H54 (cell line): ENCODE measurements around the gene SYT7.
"Not testable (repeated sequence)": the region's sequence is repeated elsewhere in the genome, so short reads cannot be mapped to it uniquely, and the experiment has no call there.

Experiments
- DNase-seq: peaks from one replicate; pipeline ENCODE4 v3.0.0; 2011; ENCODE audit warnings: low spot score, mixed read lengths; ENCODE audit not compliant: insufficient read length
- FAIRE-seq: peaks from 3 replicates; lab custom pipeline; 2011; peaks lifted over from hg19 to GRCh38; lab: Jason Lieb, UNC
- POLR2A ChIP-seq: IDR thresholded peaks from 2 replicates; pipeline ENCODE4 v1.6.1; 2011; ENCODE audit warnings: low read depth, mild to moderate bottlenecking, low read length

SYT7 gene

DNA sequence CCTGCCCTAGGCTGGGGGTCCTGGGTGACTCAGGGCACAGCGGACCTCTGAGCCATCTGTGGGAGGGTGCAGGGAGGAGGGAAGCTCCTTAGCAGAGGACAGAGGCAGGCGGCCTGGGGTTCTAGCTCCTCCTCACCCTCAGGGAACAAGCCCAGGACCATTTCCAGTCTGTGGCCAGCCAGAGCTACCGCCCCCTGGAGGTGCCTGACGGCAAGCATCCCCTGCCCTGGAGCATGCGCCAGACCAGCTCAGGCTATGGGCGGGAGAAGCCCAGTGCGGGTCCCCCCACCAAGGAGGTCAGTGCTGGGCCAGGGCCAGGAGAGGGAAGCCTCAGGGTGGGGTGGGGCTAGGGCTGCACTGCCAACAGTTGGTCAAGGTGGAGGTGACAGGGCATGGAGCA is 98.4 kb downstream of the SYT7 start:
- FAIRE-seq (no peak), DNase-seq (no peak)
- no peak for TF ChIP-seq POLR2A

DNA sequence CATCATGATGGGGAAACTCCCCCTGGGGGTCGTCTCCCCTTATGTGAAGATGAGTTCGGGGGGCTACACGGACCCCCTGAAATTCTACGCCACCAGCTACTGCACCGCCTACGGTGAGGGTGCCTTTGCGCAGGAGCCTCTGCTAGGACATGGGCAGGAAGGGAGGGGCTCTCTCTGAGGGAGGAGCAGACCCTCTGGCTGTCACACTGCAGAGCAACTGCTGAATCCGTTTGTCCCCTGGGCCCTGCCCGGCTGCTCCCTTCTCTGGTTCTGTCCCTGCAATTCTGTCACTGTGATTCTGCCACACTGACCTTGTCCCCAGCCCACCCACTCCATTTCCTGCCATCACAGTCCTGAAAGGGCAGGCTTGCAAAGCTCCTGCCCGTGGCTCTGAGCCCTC is 99.1 kb downstream of the SYT7 start:
- FAIRE-seq (no peak), DNase-seq (no peak)
- TF ChIP-seq POLR2A = no peak

DNA sequence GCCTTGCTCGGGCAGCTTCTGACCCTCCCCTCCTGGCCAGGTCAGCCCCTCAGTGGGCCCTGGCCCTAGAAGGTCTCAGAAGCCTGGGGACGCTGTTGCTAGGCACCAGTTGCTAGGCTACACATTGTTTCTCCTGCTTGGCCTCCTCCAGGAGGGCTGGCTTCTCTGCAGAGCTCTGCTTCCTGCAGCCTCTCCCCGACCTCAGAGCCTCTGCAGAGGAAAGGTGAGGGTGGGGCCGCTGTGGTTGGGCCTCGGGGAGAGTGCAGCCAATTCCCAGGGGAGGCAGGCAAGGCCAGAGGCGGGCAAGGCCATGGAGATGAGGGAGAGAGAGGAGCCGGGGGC is 99.9 kb downstream of the SYT7 start:
- no peak for DNase-seq
- TF ChIP-seq POLR2A = no peak
- no peak for FAIRE-seq

DNA sequence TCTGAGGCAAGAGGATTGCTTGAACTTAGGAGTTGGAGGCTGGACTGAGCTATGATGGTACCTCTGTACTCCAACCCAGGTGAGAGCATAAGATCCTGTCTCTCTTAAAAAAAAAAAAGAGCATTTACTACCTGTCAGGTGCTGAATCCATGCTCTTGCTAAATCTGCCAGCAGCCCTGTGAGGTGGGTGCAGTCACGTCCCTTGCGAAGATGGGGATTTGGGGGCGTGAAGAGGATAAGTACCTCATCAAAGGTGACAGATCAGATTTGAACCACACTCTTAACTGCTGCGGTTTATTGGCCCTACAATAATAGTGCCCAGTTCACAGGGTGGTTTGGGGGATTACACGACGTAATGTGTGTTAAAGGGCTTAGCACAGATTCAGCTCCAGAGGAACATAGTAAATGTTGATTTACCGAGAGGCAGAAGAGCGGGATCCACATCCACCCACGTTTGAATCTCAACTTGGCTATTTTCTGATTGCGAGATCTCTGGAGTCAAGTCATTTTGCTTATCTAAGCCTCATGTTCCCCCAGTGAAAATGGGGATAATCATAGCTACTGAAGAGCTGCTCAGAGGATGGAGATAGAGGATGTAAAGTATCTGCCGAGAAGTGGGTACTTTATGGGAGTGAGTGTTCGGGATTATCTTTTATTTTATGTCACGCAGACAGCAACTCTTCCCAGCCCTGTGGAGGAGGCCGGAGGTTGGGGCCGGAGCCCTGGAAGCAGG is 100.4 kb downstream of the SYT7 start:
- FAIRE-seq (no peak), DNase-seq (no peak)
- TF ChIP-seq POLR2A = no peak

DNA sequence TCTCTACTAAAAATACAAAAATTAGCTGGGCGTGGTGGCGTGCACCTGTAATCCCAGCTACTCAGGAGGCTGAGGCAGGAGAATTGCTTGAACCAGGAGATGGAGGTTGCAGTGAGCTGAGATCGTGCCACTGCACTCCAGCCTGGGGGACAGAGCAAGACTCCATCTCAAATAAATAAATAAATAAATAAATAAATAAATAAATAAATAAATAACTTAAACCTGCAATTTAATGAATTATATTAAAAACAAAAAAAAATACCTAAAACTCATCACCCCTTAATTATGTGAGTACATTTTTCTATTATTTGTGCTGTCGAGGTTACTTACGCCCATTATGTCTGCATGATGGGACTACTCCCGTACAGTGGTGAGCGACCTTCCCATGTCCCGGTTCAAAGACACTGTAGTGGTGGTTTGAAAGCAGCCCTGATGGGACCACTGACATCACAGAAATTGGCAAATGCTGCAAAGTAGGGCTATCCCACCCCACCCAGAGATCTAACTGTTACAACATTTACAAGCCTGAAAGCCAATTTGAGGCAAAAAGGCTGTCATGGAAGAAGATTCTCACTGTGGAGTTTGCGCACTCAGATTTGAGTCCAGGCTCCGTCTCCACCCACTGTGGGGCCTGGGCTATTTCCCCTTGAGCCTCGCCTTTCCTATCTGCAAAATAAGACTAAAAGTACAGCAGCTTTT is 101.4 kb downstream of the SYT7 start:
- FAIRE-seq, DNase-seq: not testable (repeated sequence)

DNA sequence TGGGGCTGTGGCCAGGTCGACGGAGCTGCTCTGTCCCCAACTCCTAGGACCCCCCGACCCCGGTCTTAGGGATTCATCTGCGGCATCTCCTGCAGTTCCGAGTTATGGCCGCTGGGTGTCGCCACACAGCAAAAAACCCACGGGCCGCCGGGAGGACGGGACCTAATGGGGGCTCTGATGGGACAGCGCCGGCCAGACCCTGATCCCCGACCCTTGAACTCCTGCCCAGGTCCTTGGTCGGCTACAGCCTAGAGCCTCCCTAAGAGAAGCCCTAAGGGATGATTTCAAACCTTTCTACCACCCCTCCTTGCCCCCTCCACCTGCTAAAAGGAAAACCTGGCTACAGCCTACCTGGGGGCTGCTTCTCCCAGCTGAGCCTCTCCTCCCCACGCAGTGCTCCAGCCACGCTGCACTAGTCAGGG is 103.1 kb downstream of the SYT7 start:
- TF ChIP-seq POLR2A = no peak
- FAIRE-seq = no peak
- peak; percentile 50 for DNase-seq

DNA sequence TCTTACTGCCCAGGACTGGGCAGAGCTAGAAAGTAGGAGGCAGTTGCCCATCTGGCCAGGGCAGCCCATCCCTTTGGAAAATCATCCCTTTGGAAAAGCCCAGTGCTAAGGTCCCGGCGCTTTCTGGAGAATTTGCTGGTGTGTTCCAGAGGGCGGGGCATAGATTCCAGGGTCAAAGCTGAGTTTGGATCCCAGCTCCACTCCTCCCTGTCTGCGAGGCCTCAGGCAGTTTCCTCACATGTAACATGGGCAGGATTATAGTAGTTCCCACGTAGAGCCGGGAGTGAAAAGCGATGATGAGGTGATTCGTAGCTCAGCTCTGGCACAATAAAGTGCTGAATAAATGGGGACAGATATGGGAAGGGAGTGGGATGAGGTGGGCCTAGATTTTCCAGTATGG is 103.8 kb downstream of the SYT7 start:
- DNase-seq (no peak), FAIRE-seq (no peak)
- TF ChIP-seq POLR2A = no peak

DNA sequence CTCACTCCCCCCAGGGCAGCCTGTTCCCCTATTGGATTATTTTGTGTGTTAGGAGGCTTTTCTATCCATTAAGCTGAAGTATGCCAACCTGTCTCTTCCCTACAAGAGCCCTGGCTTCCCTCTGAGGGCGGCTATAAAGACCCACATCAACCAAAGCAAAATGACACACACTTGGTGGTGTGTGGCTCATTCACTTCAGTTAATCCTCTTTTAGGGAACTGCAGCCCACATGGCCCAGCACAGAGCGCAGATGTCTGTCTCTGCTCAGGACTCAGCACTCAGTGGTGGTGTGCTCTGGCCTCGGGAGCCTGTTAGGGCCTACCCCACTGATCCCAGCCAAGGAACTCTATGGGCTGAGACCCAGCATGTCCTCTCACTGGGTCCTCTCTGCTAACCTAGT is 104.5 kb downstream of the SYT7 start:
- DNase-seq (no peak), FAIRE-seq (no peak)
- TF ChIP-seq POLR2A = no peak

DNA sequence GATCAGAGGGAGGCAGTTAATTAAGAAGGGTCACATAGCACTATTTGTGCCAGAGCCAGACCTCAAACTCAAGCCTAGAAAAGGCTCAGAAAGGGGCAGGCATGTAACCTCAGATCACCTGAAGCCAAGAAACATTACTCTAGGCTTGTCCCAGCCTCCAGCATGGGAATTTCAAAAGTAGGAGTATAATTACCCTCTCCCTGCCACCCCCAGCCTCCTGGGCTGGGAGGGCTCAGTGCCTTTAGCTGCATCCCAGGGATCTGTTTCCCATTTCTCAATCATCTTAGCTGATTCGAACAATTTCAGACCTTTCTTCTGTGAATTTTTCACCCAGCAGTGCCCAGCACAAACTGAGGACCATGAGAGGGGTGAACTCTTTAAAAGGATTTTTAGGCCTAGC is 105.4 kb downstream of the SYT7 start:
- no peak for DNase-seq
- TF ChIP-seq POLR2A = no peak
- FAIRE-seq = no peak

DNA sequence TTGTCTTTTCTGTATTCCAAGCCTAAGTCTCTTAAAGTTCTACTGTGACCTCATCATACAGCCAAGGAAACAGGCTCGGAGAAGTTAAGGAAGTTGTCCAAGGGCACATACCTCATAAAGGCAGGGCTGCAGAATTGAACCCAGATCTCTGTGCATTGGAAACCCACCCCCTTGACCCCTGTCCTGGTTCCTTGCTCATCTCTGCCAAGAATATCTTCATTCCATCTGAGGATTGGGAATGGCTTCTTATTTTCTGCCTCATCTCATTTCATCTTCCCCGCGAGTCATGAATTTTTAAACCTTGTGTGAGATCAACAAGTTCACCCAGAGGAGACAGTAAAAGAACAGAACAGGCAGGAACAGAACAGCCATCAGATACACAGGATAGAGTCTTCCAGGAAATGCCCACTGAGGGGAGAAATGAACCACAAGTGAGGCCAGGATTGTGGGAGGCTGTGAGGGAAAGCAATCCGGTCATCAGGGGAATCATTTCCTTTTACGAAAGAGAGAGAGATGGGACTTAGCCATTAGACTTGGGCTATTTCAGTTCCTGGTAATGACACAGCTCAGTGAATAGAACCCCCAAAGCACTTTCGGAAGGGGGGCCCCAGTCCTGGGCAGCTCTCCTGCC is 106.7 kb downstream of the SYT7 start:
- no peak for FAIRE-seq
- no peak for TF ChIP-seq POLR2A
- DNase-seq = no peak

DNA sequence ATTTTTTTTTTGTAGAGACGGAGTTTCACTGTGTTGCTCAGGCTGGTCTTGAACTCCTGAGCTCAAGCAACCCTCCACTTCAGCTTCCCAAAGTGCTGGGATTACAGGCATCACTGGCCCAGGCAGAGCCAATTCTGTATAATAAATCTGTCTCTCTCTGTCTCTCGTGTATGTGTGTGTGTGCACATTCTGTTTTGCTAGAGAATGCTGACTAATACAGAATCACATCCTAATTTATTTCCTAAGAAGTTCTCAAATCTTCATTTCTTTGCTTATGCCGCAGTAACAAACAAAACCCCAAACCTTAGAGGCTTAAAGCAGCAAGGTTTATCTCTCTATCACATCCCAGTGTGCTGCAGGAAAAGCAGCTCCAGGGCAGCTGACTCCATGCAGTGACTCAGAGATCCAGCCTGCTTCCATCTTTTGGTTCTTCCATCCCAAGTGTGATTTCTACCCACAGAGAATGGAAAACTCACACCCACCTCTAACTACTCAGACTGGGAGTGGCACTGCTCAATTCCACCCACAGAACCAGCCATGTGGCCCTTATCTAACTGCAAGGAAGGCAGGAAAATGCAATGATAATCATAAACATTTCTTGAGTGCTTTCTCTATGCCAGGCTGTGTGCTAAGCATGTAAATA is 107.4 kb downstream of the SYT7 start:
- TF ChIP-seq POLR2A = no peak
- FAIRE-seq = no peak
- no peak for DNase-seq

DNA sequence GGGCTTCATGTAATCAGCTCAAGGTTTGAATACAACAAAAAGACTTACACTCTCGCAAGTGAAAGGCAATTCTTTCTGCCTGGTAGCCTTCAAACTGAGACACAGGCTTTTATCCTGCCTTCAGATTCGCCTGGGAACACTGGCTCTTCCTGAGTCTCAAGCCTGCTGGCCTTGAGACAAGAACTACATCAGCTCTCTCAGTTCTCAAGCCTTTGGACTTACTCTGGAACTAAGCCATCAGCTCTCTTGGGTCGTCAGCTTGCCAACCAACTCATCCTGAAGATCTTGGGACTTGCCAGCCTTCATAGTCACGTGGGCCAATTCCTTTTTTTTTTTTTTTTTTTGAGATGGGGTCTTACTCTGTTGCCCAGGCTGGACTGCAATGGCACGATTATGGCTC is 108.0 kb downstream of the SYT7 start:
- FAIRE-seq (no peak), DNase-seq (no peak)
- TF ChIP-seq POLR2A = no peak

DNA sequence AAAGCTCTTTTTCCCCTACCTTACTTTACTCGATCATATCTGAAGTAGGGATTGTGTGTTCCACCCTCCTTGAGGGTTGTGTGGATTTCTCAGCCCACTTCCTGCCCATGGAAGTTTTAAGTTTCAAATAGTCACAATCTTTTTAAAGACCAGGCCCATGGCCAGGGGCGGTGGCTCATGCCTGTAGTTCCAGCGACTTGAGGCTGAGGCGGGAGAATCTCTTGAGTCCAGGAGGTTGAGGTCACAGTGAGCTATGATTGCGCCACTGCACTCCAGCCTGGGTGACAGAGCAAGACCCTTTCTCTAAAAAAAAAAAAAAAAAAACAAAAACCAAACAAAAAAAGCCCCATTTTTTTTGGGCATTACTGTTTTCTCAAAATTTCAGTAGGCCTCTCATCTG is 108.6 kb downstream of the SYT7 start:
- DNase-seq = no peak
- no peak for TF ChIP-seq POLR2A
- no peak for FAIRE-seq

DNA sequence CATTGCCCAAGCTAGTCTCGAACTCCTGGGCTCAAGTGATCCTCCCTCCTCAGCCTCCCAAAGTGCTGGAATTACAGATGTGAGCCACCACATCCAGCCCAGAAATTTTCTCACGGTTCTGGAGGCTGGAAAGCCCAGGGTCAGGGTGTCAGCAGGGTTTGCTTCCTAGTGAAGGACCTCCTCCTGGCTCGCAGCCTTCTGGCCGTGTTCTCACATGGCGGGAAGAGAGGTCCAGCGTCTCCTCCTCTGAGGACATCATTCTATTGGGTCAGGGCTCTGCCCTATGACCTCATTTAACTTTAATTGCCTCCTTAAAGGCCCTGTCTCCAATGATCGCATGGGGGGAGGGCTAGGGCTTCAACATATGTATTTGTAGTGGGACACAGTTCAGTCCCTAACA is 112.9 kb downstream of the SYT7 start:
- no peak for FAIRE-seq

DNA sequence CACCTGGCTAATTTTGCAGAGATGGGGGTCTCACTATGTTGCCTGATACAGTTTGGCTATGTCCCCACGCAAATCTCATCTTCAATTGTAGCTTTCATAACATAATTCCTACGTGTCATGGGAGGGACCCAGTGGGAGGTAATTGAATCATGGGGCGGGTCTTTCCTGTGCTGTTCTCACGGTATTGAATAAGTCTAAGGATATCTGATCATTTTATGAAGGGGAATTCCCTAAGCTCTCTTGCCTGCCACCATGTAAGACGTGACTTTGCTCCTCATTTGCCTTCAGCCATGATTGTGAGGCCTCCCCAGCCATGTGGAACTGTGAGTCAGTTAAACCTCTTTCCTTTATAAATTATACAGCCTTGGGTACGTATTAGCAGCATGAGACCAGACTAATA is 113.3 kb downstream of the SYT7 start:
- DNase-seq, FAIRE-seq: not testable (repeated sequence)

More for the DNA sequence above, 112.9 kb downstream of the SYT7 start:
- TF ChIP-seq POLR2A = no peak
- no peak for DNase-seq
